AG09309 (cell line): ENCODE data around the gene INPP5J.
A peak's percentile ranks its signal among the peaks of the same experiment; 100 is the strongest.

ENCODE experiments used
- DNase-seq: peaks from one replicate; pipeline ENCODE4 v3.0.0-alpha.2; 2010; ENCODE audit warnings: low read depth
- H3K4me3 ChIP-seq: 2 replicates; pipeline ENCODE4 v1.5.1; 2011; ENCODE audit warnings: mild to moderate bottlenecking, low read depth, low read length, moderate library complexity; ENCODE audit not compliant: control insufficient read depth
- CTCF ChIP-seq: IDR thresholded peaks from 2 replicates; pipeline ENCODE4 v1.5.1; 2011; ENCODE audit warnings: mild to moderate bottlenecking, low read depth, low read length, inconsistent platforms; ENCODE audit not compliant: insufficient read depth, control insufficient read depth; ENCODE audit errors: missing control alignments

INPP5J gene

GRCh38 chr22:31177420-31178162, 54.8 kb downstream of the INPP5J start:
- no peak overlapping the region for H3K4me3 ChIP-seq
- peak; percentile 6 for TF ChIP-seq CTCF
- DNase-seq = peak; percentile 88

GRCh38 chr22:31178859-31179258, 56.1 kb downstream of the INPP5J start:
- TF ChIP-seq CTCF = no peak
- no peak for DNase-seq
- no peak overlapping the region for H3K4me3 ChIP-seq

- DNase-seq = no peak
- TF ChIP-seq CTCF = no peak
- H3K4me3 ChIP-seq = no peak overlapping the region
Observed at GRCh38 chr22:31179345-31179744, 56.6 kb downstream of the INPP5J start.

GRCh38 chr22:31184015-31184414, 61.2 kb downstream of the INPP5J start:
- TF ChIP-seq CTCF = no peak
- H3K4me3 ChIP-seq = no peak overlapping the region
- DNase-seq = no peak
